GM18870 (cell line): Measurements from ENCODE around the gene TMEM163.
"Not testable (repeated sequence)": the region's sequence is repeated elsewhere in the genome, so short reads cannot be mapped to it uniquely, and the experiment has no call there.

Experiments
- ATAC-seq: cut with Tn5 transposase; IDR thresholded peaks from one replicate; pipeline ENCODE4 v1.9.1; 2021; ENCODE audit warnings: moderate library complexity; ENCODE audit not compliant: unreplicated experiment

TMEM163 gene

DNA sequence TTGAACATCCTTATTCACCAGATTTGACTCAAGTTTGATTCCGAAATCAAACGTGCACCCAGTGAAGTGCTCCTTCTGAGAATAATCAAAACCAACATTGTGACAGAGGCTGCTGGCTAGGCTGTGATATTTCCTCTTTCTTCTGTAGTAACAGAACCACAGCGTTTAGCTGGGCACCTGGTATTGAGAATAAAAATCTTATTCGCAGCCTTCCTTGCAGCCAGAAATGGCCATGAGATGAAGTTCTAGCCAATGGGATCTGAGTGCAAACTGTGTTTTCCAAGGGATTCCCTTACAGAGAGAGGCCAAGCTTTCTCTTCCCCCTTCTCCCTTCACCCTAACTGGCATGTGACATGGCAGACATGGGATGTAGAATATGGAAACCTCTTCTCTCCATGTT is 51.7 kb downstream of the TMEM163 start:
- ATAC-seq, result no peak

DNA sequence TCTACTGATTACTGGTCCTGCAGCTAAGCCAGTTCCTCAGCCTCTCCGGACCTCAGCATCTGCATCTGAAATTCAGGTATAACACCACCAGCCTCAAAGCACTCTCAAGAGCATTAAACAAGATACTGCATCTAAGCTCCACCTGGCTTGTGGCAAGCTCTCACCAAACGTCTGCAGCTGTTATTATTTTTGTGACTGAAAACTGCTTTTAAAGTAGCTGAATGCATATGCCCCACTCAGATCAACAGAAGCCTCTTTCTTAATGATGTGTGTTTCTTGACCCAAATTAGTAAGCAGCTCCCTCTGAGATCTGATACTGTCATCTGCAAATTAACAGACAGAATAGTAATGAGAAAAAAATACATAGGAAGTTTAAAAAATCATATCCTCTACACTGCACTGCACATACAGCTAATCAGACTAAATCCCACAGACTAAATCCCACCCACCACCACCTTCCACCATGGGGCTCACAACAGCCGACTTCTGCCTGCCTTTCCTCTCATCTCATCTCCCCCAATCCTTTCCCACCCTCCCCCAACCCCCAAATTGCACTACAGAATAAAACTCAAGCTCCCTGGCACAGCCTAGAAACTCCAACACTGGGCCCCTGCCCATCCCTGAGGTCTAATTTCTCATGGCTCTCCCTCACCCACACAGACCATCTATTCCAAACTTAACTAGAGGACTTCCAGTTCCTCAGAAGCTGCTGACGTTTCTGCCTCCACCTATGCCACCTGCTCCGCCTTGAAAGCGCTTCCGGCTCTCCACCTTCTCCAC is 52.9 kb downstream of the TMEM163 start:
- no peak for ATAC-seq

DNA sequence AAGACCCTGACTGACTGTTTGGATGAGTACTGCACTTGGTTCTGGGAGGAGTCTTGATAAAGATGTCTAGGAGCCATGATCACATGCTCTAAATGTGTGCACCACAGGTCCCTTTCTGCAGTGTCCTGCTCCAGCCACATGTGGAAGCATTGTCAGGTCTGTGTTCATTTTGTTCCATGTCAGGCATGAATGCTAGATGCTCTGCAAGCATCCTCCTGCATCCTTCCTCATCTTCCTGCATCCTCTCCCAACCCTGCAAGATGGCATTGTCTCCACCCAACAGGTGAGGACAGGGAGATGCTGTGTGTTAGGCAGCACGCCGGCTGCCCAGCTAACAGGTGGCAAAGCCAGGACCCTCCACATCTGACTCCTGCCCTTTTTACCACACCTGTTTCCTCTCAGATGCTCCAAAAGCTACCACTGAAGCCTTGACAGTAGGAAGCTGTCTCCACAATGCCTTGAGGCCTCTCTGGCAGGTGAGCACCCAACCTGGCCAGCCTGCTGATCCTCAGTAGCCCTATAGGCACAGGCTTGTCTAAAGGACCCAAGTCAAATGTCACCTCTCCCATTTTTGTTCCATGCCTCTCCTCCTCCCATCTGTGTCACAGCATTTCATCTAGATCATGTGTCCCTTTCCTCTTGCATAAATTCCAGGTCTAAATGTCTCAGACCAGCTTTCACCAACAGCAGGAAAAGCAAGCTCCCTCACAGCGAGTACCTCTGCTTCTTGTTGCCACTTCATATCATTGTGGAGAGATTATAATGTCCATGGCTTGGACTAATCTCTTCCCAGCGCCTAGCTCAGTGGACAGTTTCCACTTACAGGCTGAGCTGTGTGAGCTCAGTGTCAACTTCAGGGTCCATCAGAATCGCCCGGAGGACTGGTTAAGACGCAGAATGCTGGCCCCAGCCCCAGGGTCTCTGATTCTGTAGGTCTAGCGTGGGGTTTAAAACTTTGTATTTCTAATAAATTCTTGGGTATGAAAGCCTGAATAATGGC is 55.0 kb downstream of the TMEM163 start:
- no peak for ATAC-seq

DNA sequence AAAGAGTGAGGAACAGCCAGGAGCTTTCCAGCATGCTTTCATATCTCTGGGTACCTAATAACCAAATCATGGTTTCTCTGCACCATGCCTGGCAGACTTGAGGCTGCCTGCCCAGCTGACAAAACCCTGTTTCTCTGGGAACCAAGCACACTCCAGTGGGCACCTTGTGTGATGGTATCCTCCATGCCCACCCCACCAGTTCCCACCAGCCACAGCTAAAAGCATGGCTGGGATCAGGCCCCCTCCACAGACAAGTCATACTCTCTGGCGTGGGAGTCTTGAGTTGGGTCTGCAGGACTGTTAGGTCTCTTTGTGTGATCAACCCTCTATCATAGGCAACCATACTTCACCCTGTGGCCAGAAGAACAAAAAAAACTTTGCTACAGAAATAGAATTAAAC is 56.0 kb downstream of the TMEM163 start:
- no peak for ATAC-seq

DNA sequence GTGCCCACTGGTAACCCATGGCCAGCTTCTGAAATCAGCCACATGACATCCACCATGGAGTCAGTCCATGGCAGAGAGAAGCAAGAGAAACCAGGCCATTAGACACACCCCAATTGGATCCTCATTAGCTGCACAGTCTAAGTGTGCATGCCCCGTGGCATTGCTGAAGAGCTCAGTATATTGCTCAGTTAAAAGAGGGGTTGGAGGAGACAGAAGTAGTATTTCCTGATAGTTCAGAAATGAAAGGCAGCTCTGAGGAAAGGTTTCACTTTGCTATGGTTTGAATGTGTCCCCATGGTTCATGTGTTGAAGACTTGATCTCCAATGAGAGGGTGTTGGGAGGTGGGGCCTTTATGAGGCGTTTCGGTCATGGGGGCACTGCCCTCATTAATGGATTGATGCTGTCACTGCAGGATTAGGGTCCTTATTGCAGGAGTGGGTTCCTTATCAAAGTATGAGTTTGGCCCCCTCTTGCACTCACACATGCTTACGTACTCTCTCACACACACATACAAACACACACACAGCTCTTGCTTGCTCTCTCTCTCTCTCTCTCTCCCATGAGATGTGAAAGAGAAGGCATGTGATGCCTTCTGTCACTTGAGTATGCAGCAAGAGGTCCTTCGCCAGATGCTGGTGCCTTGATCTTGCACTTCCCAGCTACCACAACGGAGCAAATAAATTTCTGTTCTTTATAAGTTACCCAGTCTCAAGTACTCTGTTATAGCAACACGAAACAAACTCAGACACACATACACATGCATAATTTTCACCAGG is 58.0 kb downstream of the TMEM163 start:
- no peak for ATAC-seq

DNA sequence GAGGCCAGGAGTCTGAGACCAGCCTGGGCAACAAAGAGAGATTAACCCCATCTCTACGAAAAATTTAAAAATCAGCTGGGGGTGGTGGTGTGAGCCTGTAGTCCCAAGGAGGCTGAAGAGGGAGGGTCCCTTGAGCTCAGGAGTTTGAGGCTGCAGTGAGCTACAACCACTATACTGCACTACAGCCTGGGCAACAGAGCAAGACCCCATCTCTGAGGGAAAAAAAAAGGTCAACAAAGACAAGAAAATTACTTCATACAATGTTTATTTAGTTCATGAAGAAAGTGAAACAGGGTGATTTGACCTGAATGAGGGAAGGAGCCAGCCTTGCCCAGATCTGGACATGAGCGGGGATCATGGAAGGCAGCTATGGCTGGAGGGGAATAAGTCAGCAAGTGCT is 59.1 kb downstream of the TMEM163 start:
- no peak for ATAC-seq

DNA sequence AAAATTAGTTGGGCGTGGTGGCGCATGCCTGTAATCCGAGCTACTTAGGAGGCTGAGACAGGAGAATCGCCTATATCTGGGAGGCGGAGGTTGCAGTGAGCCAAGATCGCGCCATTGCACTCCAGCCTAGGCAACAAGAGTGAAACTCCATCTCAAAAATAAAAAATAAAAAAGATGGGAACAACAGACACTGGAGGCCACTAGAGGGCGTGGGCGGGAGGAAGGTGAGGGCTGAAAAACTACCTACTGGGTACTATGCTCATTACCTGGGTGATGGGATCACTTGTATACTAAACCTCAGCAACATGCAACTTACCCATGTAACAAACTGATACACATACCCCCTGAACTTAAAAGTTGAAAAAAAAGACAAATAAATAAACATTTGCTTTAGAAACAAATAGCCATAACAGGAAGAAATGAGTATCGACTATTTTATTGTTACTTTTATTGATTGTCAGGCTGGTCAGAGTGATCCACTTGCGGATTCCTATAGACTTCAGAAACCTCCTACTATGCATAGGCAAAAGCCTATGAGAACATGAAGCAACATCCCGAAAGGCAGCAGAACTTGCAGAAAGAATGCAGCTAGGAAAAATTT is 61.0 kb downstream of the TMEM163 start:
- ATAC-seq, result no peak

DNA sequence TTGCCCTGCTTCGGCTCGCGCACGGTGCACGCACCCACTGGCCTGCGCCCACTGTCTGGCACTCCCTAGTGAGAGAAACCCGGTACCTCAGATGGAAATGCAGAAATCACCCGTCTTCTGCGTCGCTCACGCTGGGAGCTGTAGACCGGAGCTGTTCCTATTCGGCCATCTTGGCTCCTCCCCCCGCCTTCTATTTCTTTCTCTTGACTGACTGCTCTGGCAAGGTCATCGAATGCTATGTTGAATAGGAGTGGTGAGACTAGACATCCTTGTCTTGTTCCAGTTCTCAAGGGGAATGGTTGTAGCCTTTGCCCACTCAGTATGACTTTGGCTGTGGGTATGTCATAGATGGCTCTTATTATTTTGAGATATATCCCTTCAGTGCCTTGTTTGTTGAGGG is 62.4 kb downstream of the TMEM163 start:
- not testable (repeated sequence) for ATAC-seq

DNA sequence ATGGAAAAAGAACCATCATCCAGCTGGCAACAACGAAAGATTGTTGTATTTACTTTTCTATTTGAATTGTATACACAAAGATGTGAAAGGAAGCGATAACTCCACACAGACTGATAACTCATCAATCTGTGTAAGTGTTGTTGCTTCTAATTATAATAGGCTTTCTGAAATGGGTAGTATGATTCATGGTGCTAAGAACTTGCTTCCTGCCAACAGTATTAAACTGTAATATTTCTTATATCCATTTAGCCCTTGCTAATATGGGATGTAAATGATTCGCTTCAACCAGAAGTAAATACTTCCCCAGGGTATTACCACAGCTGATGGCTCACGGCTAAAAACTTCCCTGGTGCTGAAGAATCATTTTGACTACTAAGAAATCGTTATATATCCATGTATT is 70.2 kb downstream of the TMEM163 start:
- no peak for ATAC-seq

DNA sequence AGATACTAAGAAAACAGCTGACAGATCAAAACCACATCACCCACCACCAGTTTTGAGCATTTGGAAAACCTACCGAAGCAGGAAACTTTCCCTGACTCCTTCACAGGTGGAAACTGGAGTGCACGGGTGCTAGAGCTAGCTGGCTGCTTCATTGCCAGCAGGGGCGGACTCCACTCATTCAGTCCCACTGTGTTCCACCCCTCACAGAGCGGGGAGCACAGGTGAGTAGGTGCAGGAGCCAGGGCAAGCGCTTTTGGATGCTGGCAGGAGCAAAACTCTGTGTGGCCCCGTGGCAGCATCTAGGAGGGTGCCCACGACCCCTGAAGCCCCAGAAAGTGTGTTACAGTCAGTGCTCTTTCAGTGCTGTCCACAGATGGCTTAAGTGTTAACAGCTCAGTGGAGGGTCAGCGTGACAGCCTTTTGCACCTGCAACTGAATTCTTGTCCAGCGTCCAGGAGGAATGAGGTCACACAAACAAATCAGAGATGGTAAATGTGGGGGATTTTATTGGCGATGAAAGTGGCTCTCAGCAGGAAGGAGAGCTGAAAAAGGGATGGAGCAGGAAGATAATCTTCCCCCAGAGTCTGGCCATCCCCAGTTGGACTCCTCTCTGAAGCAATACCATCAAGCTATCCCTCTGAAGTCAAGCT is 71.1 kb downstream of the TMEM163 start:
- ATAC-seq, result no peak

DNA sequence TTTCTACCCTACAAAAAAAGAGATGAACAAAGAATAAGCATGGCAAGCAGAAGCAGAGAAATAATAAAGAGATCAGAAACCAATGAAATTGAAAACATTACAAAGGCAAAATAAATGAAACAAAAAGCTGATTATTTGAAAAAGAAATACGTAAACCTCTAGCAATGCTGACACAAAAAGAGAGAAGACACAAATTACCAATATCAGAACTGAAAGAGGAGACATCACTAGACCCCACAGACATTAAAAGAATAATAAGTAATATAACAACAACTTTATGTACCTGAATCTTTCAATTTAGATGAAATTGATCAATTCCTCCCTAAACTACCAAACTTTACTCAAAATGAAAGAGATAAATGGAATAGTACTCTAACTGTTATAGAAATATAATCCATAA is 75.9 kb downstream of the TMEM163 start:
- ATAC-seq, result peak; percentile 42

DNA sequence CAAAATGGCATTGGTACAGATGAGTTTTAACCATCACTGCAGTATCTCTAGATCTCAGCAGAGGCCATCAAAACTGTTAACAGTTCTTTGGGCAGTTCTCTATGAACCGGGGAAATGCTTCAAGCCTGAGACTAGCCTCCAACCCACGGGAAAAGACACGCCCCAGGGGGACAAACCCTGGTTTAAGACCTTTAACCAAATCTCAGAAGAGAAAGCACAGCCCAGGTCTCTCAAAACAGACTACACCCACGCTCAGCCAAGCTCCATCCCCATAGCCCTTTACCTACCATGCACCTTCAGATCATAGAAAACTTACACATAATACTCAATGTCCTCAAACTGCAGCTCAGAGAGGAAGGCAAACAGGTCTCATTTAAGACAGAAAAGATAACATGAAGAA is 78.3 kb downstream of the TMEM163 start:
- no peak for ATAC-seq

DNA sequence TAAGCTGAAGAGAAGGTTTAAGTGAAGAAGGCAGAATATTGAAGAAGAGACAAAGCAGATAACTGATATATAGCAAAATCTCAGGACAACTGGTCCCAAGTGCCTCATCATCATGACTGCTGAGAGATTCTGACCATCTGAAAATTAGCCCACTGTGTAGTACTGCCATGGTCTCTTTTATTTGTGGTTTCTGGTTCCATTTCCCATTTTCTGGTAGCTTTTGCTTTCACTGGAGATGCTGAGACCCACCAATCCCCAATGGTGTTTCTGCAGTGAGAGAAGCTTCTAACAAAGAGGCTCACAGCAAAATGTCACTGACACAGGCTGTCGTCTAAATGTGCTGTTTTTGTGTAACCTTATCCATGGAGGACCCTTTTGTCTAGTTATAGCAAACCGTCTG is 79.5 kb downstream of the TMEM163 start:
- ATAC-seq, result no peak

DNA sequence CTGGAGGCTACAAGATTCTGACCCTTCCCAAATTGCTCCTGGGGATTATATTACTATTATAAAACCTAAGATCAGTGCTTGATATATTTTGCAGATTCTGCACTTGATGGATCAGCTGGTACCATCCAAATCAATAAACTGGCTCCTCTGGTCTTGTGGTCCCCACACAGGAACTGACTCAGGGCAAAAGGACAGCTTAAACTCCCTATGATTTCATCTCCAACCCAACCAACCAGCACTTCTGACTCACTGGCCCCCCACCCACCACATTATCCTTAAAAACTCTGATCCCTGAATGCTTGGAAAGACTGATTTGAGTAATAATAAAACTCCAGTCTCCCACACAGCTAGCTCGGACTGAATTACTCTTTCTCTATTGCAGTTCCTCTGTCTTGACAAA is 82.1 kb downstream of the TMEM163 start:
- ATAC-seq, result no peak

DNA sequence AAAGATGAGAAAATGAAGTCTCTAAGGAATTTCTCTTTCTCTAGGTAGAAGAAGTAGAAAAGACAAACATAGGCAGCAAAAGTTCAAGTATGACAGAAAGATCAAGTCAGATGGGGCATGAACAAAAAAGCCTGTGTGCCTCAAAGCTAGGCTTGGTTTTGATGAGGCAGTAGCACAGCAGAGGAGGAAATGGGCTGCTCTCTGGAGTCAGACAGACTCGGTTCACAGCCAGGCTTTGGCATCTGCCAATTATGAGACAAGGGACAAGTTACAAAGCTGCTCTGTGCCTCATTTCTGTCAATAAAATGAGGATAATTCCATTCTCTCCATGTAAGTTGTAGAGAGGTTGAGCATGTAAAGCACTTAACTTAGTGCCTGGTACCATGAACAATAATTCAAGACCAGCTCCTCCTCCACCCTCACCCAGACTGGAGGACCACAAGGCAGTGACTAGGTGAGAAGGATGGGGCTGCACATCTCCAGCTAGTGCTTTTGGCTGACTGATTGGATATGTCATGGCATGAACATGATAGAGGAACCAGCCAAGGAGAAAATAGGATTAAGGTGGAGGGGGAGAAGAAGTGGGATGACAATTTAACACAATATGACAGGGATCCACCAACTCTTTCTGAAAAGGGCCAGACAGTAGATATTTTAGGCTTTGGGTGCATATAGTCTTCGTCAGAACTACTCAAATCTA is 84.6 kb downstream of the TMEM163 start:
- ATAC-seq, result no peak

DNA sequence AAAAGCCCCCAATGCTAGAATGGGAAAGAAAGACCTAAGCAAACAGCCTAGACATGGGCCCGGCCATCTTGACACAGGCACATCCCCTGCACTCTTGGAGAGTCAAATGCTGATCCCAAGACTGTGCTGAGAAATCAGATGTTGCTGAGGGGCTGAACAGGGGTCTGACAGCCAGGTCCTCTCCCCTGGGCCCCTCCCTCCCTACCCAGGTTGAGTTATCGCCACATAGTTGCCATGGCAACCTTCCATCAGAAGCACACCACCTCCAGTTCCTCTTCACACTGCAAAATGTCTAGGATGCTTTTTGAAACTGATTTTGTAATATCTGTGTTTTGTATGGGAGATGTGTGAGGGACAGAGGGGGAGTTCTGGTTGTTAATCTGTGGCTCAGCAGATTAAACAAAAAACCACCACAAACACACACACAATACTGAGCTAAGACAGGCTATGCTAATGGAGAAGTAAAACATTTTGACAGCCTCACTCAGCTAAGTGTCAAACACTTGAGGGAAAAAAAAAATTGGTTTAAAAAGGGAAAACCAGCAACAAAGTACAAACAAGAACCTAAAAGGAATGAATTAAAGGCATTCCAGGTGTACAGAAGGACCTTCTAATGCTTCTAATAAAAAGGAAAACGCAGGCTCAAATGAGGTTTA is 88.2 kb downstream of the TMEM163 start:
- no peak for ATAC-seq

DNA sequence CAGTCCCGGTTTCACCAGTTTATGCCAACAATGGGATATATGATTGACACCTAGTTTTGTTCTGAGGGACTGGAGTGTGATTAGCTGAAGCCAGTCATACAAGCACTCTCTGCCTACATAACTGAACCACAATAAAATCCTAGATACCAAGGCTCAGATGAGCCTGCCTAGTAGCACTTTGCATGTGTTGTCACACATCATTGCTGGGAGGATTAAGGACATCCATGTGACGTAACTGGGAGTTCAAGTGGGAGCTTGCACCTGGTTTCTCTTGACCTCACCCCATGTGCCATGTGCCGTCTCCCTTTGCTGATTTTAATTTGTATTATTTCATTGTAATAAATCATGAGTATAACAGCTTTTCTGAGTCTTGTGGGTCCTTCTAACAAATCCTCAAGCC is 90.3 kb downstream of the TMEM163 start:
- ATAC-seq, result no peak

DNA sequence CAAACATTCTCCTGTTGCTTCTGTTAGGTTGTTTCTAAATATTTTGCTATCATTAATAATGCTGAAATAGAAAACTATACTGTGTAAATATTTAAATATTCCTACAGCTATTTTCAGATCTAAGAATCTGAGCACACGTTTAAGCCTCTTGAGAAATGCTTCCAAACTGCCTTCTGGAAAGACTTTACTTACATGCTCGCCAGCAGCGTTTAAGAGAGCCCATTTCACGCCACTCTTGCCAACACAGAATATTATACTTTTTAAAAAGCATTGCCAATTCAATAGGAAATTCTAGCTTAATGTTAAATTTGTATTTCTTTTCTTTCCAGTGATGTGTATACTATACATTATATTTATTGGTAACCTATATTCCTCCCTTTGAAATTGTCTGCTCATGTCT is 92.0 kb downstream of the TMEM163 start:
- no peak for ATAC-seq

DNA sequence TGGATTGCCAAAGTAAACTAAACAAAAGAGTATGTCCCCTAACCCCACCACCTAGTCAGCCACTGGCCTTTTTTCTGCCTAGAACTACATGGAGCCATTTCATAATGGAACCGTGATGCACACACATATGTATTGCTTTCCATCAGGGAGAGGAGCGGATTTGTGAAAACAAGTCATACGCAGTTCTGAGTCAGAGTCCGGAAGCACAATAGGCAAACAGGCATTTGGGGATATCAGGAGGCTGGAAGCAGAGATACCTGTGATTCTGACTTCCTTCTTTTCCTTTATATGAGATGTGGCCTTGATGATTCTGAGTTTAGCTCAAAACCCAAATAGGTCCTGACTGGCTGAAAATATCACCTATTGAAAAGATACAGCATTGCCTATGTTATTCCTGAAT is 93.5 kb downstream of the TMEM163 start:
- no peak for ATAC-seq
